Measurements from ENCODE around the gene LRRFIP2.

LRRFIP2 gene

GRCh38 chr3:37145611-37146010, 28.8 kb downstream of the LRRFIP2 start:
- Histone ChIP-seq H3K27ac (ENCODE audit: extremely low read depth, low read depth, low read length) (no peak overlapping the region), H3K4me3 (ENCODE audit: low read depth, low read length) (no peak overlapping the region), H3K9me3 (ENCODE audit: control insufficient read depth, insufficient read depth, low read depth, low read length) (no peaks in the 10 kb centered on the region), H3K4me1 (ENCODE audit: control insufficient read depth, insufficient read depth, low read length) (no peaks in the 10 kb centered on the region), H3K36me3 (ENCODE audit: control insufficient read depth in 2 of 2, insufficient read depth in 1 of 2, low read length in 2 of 2) (peaks cover 0 to 44% of the 10 kb centered on the region in 2 experiments; a peak in 1 of 3 replicates)
- no peak for TF ChIP-seq ZNF521 (tag by site-specific recombination; IDR thresholded peaks at IDR 0.05)
- TF ChIP-seq ZFP69B (tag by site-specific recombination; IDR thresholded peaks at IDR 0.05) = no peak
- no peak for TF ChIP-seq ZNF202 (tag by site-specific recombination; IDR thresholded peaks at IDR 0.05; ENCODE audit: borderline replicate concordance)
- TF ChIP-seq ZEB2 (tag by site-specific recombination; IDR thresholded peaks at IDR 0.05) = no peak
- no peak for TF ChIP-seq REST (tag by site-specific recombination; IDR thresholded peaks at IDR 0.05)
- no peak for TF ChIP-seq ZNF664 (tag by site-specific recombination; IDR thresholded peaks at IDR 0.05)
- no peak for TF ChIP-seq FEZF1 (tag by site-specific recombination; IDR thresholded peaks at IDR 0.05)
- no peak for TF ChIP-seq ZNF610 (tag by site-specific recombination; IDR thresholded peaks at IDR 0.05; ENCODE audit: borderline replicate concordance)
- ChIA-PET CTCF (interaction anchor here (0.7 kb wide), 1 partner anchor 277 kb away, joined by 4 read pairs; no protein-coding TSS in a partner anchor), POLR2A (no interaction called here)

GRCh38 chr3:37144806-37145205, 29.6 kb downstream of the LRRFIP2 start:
- Histone ChIP-seq H3K27ac (ENCODE audit: extremely low read depth, low read depth, low read length) (no peak overlapping the region), H3K4me3 (ENCODE audit: low read depth, low read length) (no peak overlapping the region), H3K4me1 (ENCODE audit: control insufficient read depth, insufficient read depth, low read length) (no peaks in the 10 kb centered on the region), H3K36me3 (ENCODE audit: control insufficient read depth in 2 of 2, insufficient read depth in 1 of 2, low read length in 2 of 2) (peaks cover 0 to 44% of the 10 kb centered on the region in 2 experiments; a peak in 1 of 3 replicates), H3K9me3 (ENCODE audit: control insufficient read depth, insufficient read depth, low read depth, low read length) (no peaks in the 10 kb centered on the region)
- ChIA-PET POLR2A (no interaction called here), CTCF (no interaction called here)
- TF ChIP-seq ZNF174 (tag by site-specific recombination; IDR thresholded peaks at IDR 0.05) (no peak), ZNF48 (tag by site-specific recombination; IDR thresholded peaks at IDR 0.05) (no peak), PRDM4 (tag by site-specific recombination; IDR thresholded peaks at IDR 0.05) (no peak), ZNF560 (tag by site-specific recombination; IDR thresholded peaks at IDR 0.05; ENCODE audit: borderline replicate concordance) (no peak), ZNF704 (tag by site-specific recombination; IDR thresholded peaks at IDR 0.05) (no peak), ZNF530 (tag by site-specific recombination; IDR thresholded peaks at IDR 0.05; ENCODE audit: low read depth) (no peak), ZNF184 (tag by site-specific recombination; IDR thresholded peaks at IDR 0.05) (no peak), ZNF155 (tag by site-specific recombination; IDR thresholded peaks at IDR 0.05) (no peak), BCL11A (tag by site-specific recombination; IDR thresholded peaks at IDR 0.05; ENCODE audit: low read depth) (no peak), ZNF394 (tag by site-specific recombination; IDR thresholded peaks at IDR 0.05; ENCODE audit: borderline replicate concordance) (no peak), TSHZ1 (tag by site-specific recombination; IDR thresholded peaks at IDR 0.05; ENCODE audit: borderline replicate concordance) (no peak), BCL6B (tag by site-specific recombination; IDR thresholded peaks at IDR 0.05) (no peak)

Data from HEK293 (cell line).